HG03025 (cell line): Measurements from ENCODE around the gene ACOXL.
"Not testable (repeated sequence)": the region's sequence is repeated elsewhere in the genome, so short reads cannot be mapped to it uniquely, and the experiment has no call there.

Source experiments
- ATAC-seq: cut with Tn5 transposase; IDR thresholded peaks from one replicate; pipeline ENCODE4 v1.9.1; 2021; ENCODE audit warnings: mild to moderate bottlenecking, moderate library complexity; ENCODE audit not compliant: unreplicated experiment, low FRiP score

ACOXL gene

DNA sequence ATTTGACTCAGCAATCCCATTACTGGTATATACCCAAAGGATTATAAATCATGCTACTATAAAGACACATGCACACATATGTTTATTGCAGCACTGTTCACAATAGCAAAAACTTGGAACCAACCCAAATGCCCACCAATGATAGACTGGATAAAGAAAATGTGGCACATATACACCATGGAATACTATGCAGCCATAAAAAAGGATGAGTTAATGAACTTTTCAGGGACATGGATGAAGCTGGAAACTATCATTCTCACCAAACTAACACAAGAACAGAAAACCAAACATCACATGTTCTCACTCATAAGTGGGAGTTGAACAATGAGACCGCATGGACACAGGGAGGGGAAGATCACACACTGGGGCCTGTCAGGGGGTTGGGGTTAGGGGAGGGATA lies 350.3 kb downstream of the ACOXL start:
- ATAC-seq, result not testable (repeated sequence)

DNA sequence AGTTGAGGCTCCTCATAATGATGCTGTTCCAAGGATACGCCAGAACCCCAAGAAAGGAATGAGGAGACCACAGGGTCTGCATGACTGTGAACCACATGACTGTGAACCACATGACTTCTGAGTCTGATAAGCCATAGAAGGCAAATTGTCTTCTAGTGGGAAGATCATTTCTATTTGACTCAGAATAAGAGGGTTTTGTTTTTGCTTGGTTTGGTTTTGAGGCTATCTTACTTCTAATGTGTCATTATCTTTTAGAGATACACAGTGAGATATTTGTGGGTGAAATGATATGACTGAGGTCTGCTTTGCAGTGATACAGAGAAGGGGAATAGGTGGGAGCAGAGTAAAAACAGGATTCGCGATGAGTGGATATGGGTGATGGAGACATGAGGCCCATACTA lies 359.4 kb downstream of the ACOXL start:
- ATAC-seq, result no peak

DNA sequence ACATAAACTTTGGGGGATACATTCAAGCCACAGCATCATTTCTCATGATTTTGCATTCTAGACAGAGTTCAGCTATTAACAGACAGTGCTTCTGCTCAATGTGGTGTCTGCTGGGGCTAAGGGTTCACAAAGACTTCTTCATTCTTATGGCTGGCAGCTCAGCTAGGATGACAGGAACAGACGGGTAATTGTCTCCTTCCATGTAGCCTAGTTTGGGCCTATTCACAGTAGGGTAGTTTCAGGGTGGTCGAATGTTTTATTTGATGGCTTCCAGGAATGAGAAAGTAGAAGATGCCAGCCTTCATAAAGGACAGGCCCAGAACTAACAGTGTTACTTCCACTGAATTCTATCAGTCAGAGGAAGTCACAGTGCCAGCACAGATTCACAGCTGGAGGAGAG lies 362.3 kb downstream of the ACOXL start:
- ATAC-seq, result no peak

DNA sequence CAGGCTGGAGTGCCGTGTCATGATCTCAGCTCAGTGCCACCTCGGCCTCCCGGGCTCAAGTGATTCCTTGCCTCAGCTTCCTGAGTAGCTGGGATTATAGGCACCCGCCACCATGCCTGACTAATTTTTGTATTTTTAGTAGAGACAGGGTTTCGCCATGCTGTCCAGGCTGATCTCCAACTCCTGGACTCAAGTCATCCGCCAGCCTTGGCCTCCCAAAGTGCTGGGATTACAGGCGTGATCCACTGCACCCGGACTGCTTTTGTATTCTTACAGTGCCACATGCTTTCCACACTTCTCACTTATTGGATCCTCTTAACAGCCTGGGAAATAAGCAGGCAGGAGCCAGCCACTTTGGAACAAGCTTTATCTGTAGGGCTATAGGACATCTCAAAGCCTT lies 363.1 kb downstream of the ACOXL start:
- no peak for ATAC-seq

DNA sequence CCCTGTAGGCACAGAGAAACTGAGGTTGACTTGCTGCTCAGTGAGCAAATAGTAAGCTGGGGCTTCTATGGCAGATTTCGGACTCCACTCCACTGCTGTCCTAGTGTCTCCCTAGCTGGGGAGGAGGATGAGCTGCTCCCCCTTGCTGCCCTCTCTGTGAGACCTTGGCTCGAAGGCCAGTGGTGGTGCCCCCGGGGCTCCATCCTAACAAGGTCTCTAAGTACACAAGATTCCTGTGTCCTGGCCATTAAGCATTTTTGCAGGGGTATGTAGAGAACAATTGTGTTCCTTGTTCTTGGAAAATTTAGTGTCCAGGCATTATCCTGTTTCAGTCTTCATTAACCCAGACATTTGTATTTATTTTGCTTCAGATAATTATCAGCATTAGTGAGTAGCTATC lies 367.0 kb downstream of the ACOXL start:
- no peak for ATAC-seq

GRCh38 chr2:111100087-111100764 lies 367.9 kb downstream of the ACOXL start:
- ATAC-seq, result no peak

DNA sequence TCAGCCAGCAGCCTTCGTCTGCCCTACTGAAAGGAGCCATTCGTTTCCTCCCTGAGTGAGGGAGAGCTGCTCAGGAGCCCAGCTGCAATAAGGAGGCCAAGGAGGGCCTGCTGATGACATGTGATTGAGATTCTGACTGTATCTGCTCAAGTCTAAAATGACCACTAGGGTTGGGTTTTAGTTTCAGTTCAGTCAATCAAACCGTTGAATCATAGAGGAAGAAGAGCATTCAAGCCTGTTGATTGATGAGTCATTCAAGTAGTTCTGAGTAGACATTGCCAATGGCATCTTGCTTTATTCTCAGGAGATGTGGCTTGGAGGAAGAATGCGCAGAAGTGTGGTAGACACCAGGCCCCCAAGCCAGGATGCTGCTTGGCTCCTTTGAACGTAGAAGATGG lies 368.4 kb downstream of the ACOXL start:
- no peak for ATAC-seq

DNA sequence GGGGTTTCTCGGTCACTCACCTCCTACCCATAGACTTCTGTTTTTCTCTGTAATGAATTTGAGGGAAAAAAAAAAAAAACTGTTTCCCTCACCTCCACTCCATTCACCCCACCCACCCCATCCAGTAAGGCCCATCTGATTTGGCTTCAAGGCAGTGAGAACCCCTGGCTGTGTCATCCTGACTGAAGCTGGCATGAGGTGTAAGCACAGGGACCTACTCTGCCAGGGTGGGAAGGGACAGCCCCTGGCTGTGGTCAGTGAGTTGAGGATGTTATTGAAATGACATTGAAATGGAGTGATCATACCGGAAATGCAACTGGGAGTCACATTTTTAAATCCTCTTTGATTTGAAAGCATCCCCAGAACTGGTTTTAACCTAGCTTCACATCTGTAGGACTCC lies 369.2 kb downstream of the ACOXL start:
- no peak for ATAC-seq

GRCh38 chr2:111102216-111102615 lies 369.8 kb downstream of the ACOXL start:
- ATAC-seq, result no peak

- no peak for ATAC-seq
Observed at GRCh38 chr2:111105926-111106325, 373.6 kb downstream of the ACOXL start.

GRCh38 chr2:111106706-111107105 lies 374.3 kb downstream of the ACOXL start:
- no peak for ATAC-seq

- ATAC-seq, result no peak
Observed at GRCh38 chr2:111108745-111109271, 376.4 kb downstream of the ACOXL start.

GRCh38 chr2:111111101-111111755 lies 378.9 kb downstream of the ACOXL start:
- no peak for ATAC-seq

GRCh38 chr2:111113838-111114237 lies 381.5 kb downstream of the ACOXL start:
- ATAC-seq, result no peak

GRCh38 chr2:111116011-111116746 lies 383.8 kb downstream of the ACOXL start:
- no peak for ATAC-seq

DNA sequence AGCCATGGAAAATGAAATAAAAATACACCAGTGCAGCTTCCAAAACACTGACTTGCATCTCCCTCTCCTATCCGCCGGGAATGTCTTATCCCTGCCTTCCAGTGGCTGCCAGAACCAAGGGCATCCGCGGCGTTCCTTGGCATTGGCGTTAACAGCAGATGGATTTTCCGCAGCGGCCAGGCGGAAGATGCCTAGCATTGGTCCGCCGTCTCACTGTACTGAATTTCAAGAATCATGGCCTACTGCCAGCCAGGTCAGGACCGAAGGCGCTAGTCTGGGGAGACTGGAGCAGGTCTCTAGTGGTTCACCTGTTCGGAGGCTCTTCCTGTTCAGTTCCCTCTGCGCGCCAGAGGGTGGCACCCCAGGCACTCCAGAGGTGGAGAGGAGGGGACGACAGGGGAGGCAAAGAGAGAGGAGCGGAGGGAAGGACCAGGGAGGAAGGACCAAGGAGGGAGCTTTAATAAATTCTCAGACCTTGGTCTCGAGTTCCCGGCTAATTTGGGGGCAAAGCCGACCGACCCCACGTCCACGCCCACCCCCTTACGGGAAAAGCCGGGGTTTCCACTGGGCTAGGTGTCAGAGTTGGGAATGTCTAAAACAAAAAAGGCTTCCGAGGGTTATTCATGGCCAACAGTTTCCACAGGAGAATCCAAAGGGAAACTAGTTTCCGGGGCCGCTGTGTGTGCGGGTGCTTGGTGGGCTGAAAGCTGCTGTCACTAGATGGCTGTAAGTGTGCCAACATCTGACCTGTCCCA lies 384.6 kb downstream of the ACOXL start:
- ATAC-seq, result no peak

DNA sequence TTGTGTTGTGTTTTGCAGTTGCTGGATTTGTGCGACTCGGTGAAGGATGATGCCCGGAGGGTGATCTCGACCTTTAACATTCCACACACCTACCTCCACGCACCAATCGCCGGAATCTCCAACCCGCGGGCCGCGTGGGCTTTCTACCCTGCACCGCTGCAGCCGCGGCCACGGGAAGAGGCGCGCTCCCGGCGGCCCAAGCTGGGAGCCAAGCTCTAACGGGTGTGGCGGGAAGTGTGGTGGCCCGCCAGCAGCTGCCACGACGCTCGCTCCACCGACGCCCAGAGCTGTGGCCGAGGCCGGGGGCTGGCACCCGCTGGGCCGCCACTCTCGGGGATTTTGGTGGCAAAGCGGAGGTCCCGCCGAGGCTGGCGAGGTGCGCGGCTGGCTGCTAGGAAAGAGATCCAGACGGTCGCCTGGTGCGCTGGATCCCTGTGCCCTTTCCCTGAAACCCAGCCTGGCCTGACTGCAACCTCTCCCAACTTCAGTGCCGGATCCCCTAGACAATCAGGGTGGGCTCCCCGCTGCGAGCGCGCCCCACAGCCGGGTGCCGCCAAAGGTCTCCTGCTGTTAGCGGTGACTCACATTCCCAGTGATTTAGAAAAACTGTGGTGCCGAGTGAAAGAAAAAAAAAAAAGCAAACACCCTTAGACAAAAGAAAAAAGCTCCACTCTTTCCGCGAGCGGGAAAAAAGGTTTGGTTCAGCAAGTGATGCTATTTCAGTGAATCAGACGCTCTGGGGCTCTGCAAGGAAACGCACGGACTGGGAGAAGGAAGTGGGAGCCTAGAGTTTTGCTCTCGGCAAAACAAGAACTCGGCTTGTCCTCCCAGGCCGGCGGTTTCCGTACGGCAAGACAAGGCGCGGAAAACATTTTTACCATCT lies 385.5 kb downstream of the ACOXL start:
- ATAC-seq, result no peak

GRCh38 chr2:111118481-111118980 lies 386.2 kb downstream of the ACOXL start:
- ATAC-seq, result no peak

- no peak for ATAC-seq
Observed at GRCh38 chr2:111118981-111119821, 386.8 kb downstream of the ACOXL start.
